Astrocyte of the spinal cord (primary cell): ENCODE data around the gene PCDHB5.
"Not testable (repeated sequence)": the region's sequence is repeated elsewhere in the genome, so short reads cannot be mapped to it uniquely, and the experiment has no call there.

Experiments used
- DNase-seq: peaks from one replicate; pipeline ENCODE4 v3.0.0; 2011; ENCODE audit warnings: low read depth, low spot score
- H3K4me3 ChIP-seq: 2 replicates; pipeline ENCODE4 v1.5.1; 2011; ENCODE audit warnings: low read depth, mild to moderate bottlenecking, low read length, moderate library complexity
- in situ Hi-C: cut with HindIII; loops from 2 replicates; pipeline ENCODE4 v1.10.0; 2017; ENCODE audit warnings: low sequenced_read_pairs
- TF ChIP-seq, protein P1 (sequence below): IDR thresholded peaks from 2 replicates; pipeline ENCODE4 v1.5.1; 2012; ENCODE audit warnings: low read depth, mild to moderate bottlenecking, low read length, inconsistent platforms

PCDHB5 gene

GRCh38 chr5:141149812-141150211 is 14.8 kb downstream of the PCDHB5 start, which contains the start of gene PCDHB6:
Gene PCDHB6 (plus strand): TSS chr5:141150057. CDS start chr5:141150258, 201 bp downstream.
- in situ Hi-C loops: no loop called here
- TF ChIP-seq, protein P1, sequence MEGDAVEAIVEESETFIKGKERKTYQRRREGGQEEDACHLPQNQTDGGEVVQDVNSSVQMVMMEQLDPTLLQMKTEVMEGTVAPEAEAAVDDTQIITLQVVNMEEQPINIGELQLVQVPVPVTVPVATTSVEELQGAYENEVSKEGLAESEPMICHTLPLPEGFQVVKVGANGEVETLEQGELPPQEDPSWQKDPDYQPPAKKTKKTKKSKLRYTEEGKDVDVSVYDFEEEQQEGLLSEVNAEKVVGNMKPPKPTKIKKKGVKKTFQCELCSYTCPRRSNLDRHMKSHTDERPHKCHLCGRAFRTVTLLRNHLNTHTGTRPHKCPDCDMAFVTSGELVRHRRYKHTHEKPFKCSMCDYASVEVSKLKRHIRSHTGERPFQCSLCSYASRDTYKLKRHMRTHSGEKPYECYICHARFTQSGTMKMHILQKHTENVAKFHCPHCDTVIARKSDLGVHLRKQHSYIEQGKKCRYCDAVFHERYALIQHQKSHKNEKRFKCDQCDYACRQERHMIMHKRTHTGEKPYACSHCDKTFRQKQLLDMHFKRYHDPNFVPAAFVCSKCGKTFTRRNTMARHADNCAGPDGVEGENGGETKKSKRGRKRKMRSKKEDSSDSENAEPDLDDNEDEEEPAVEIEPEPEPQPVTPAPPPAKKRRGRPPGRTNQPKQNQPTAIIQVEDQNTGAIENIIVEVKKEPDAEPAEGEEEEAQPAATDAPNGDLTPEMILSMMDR: no peak
- H3K4me3 ChIP-seq: no peak within 1 kb of the TSS
- no peak for DNase-seq

DNA sequence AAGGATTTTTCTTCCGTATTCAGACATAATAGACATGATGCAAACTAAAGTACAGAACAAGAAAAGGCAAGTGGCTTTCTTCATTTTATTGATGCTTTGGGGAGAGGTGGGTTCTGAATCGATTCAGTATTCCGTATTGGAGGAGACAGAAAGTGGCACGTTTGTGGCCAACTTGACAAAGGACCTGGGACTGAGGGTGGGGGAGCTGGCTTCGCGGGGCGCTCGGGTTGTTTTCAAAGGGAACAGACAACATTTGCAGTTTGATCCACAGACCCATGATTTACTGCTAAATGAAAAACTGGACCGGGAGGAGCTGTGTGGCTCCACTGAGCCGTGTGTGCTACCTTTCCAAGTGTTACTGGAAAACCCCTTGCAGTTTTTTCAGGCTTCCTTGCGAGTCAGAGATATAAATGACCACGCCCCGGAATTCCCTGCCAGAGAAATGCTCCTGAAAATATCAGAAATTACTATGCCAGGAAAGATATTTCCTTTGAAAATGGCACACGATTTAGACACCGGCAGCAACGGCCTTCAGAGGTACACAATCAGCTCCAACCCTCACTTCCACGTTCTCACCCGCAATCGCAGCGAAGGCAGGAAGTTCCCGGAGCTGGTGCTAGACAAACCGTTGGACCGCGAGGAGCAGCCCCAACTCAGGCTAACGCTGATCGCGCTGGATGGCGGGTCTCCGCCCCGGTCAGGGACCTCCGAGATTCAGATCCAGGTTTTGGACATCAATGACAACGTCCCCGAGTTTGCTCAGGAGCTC is 15.4 kb downstream of the PCDHB5 start:
- TF ChIP-seq, protein P1: no peak
- DNase-seq: no peak
- H3K4me3 ChIP-seq: no peak overlapping the region
- in situ Hi-C loops: no loop called here

- TF ChIP-seq, protein P1: no peak
- in situ Hi-C loops: no loop called here
- H3K4me3 ChIP-seq: no peak overlapping the region
- no peak for DNase-seq
These were observed 16.0 kb downstream of the PCDHB5 start for GRCh38 chr5:141150993-141151325.

- DNase-seq, H3K4me3 ChIP-seq, in situ Hi-C loops: not testable (repeated sequence)
These were observed 16.6 kb downstream of the PCDHB5 start for GRCh38 chr5:141151632-141152031.

DNA sequence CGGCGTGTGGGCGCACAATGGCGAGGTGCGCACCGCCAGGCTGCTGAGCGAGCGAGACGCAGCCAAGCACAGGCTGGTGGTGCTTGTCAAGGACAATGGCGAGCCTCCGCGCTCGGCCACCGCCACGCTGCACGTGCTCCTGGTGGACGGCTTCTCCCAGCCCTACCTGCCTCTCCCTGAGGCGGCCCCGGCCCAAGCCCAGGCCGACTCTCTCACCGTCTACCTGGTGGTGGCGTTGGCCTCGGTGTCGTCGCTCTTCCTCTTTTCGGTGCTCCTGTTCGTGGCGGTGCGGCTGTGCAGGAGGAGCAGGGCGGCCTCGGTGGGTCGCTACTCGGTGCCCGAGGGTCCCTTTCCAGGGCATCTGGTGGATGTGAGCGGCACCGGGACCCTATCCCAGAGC is 17.1 kb downstream of the PCDHB5 start:
- H3K4me3 ChIP-seq, DNase-seq, in situ Hi-C loops: not testable (repeated sequence)

DNA sequence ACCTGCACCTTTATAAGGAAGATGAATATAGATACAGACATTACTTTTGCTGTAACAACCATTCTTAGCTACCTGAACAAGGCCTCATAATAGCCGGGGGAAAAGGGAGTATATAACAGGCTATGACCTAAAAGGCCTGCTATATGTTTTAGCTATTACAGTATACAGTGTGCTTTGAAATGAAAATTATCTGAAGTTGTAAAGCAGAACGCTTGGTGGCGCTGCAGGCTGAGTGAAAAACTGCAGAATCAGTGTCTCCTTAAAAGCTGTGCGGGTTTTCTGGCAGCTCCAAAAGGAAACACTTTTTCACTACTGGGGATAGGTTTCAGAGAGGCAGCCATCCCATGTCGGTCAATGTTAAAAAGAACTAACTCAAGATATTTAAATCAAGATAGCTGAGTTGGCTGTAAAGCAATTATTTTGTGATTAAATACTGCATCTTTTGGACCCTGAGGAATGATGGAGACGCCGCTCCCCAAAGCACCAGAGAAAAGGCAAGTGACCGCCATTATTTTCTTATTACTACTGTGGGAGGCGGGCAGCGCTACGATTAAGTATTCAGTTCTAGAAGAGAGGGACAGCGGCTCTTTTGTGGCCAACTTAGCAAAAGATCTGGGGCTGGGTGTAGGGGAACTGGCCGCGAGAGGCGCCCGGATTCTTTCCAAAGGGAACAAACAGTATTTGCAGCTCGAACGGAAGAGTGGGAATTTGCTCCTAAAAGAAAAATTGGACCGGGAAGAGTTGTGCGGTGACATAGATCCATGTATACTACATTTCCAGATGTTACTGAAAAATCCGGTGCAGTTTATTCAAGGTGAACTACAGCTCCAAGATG is 20.8 kb downstream of the PCDHB5 start:
- DNase-seq: no peak
- no peak overlapping the region for H3K4me3 ChIP-seq
- TF ChIP-seq, protein P1: no peak
- in situ Hi-C loops: no loop called here

- in situ Hi-C loops, H3K4me3 ChIP-seq, DNase-seq: not testable (repeated sequence)
These were observed 22.4 kb downstream of the PCDHB5 start for GRCh38 chr5:141157356-141157755.

DNA sequence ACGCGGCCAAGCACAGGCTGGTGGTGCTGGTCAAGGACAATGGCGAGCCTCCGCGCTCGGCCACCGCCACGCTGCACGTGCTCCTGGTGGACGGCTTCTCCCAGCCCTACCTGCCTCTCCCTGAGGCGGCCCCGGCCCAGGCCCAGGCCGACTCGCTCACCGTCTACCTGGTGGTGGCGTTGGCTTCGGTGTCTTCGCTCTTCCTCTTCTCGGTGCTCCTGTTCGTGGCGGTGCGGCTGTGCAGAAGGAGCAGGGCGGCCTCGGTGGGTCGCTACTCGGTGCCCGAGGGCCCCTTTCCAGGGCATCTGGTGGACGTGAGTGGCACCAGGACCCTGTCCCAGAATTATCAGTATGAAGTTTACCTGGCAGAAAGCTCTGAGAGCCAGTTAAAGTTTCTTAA is 22.9 kb downstream of the PCDHB5 start:
- H3K4me3 ChIP-seq, DNase-seq, in situ Hi-C loops: not testable (repeated sequence)
